ENCODE data around the gene ABCC11. TPM values are rescaled to one million over a fixed set of nuclear protein-coding genes. Genes with fewer than 3 reads are reported as not detected.

Gene ABCC11
- total and polyA plus RNA-seq, 2 of the 13 experiments (the other 11 are each of a cell fraction or from before 2014, with no cell fraction given) = 1.0 to 1.4 TPM

- TF ChIP-seq, protein P1, sequence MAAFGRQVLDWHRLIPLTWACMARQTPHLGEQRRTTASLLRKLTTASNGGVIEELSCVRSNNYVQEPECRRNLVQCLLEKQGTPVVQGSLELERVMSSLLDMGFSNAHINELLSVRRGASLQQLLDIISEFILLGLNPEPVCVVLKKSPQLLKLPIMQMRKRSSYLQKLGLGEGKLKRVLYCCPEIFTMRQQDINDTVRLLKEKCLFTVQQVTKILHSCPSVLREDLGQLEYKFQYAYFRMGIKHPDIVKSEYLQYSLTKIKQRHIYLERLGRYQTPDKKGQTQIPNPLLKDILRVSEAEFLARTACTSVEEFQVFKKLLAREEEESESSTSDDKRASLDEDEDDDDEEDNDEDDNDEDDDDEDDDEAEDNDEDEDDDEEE (CRISPR knock-in tag; IDR thresholded peaks at IDR 0.05) = peak; percentile 95; the same call in 1 of the 2 replicates
- TF ChIP-seq ZNF12 (CRISPR knock-in tag; IDR thresholded peaks at IDR 0.05) (peak; percentile 40; the same call in 1 of the 2 replicates), REL (CRISPR knock-in tag; conservative IDR thresholded peaks at IDR 0.05) (no peak), ZNF510 (CRISPR knock-in tag; IDR thresholded peaks at IDR 0.05; ENCODE audit: low read depth) (0 out of 2 replicates have a peak, but pooled peaks have one; percentile 28), FOXM1 (CRISPR knock-in tag; IDR thresholded peaks at IDR 0.05) (no peak), SAFB2 (CRISPR knock-in tag; IDR thresholded peaks at IDR 0.05; ENCODE audit: borderline replicate concordance, low read depth) (peak; percentile 97; the same call in 1 of the 2 replicates), ATF4 (CRISPR knock-in tag; IDR thresholded peaks at IDR 0.05) (peak in 1 of 2 experiments; percentile 62; a peak in 1 of 4 replicates), TRIM24 (CRISPR knock-in tag; IDR thresholded peaks at IDR 0.05) (no peak), ZNF879 (CRISPR knock-in tag; IDR thresholded peaks at IDR 0.05) (no peak), ZNF382 (CRISPR knock-in tag; IDR thresholded peaks at IDR 0.05; ENCODE audit: borderline replicate concordance) (no peak), ZNF772 (CRISPR knock-in tag; IDR thresholded peaks at IDR 0.05) (peak; percentile 96; the same call in 1 of the 2 replicates), NCOA5 (CRISPR knock-in tag; IDR thresholded peaks at IDR 0.05) (no peak), USF2 (IDR thresholded peaks at IDR 0.05; ENCODE audit: low read depth, low read length) (no peak), USF2 (CRISPR knock-in tag; IDR thresholded peaks at IDR 0.05; ENCODE audit: borderline replicate concordance) (no peak), ZNF720 (CRISPR knock-in tag; IDR thresholded peaks at IDR 0.05) (no peak), PRPF4 (IDR thresholded peaks at IDR 0.05; ENCODE audit: low read depth, low read length, poor library complexity, severe bottlenecking) (no peak), STAT6 (CRISPR knock-in tag; IDR thresholded peaks at IDR 0.05; ENCODE audit: borderline replicate concordance) (no peak), TBX2 (CRISPR knock-in tag; IDR thresholded peaks at IDR 0.05; ENCODE audit: borderline replicate concordance) (peak; percentile 96), ZFP1 (CRISPR knock-in tag; IDR thresholded peaks at IDR 0.05) (0 out of 2 replicates have a peak, but pooled peaks have one; percentile 83), SP2 (CRISPR knock-in tag; IDR thresholded peaks at IDR 0.05) (peak; percentile 87), TSC22D2 (CRISPR knock-in tag; IDR thresholded peaks at IDR 0.05; ENCODE audit: borderline replicate concordance) (0 out of 2 replicates have a peak, but pooled peaks have one; percentile 18), KLF11 (CRISPR knock-in tag; IDR thresholded peaks at IDR 0.05) (no peak), ZEB1 (IDR thresholded peaks at IDR 0.05; ENCODE audit: insufficient replicate concordance, low read depth) (peak; percentile 71), KLF9 (CRISPR knock-in tag; IDR thresholded peaks at IDR 0.05; ENCODE audit: low read depth) (peak; percentile 76; the same call in 1 of the 2 replicates)
Measured at GRCh38 chr16:48244080-48244862, 3.1 kb downstream of the ABCC11 start, which contains the start of gene LONP2 (continued).

Measured in HepG2 (cell line).